GM12801 (cell line): ENCODE results near the gene TIGD4.

ENCODE experiments used
- TF ChIP-seq, protein P1 (sequence below): IDR thresholded peaks from one replicate; pipeline ENCODE4 v1.5.1; 2011; ENCODE audit warnings: control low read depth; ENCODE audit not compliant: insufficient read length; ENCODE audit errors: extremely low read depth

The TIGD4 gene

GRCh38 chr4:152817331-152817730 is 37.8 kb upstream of the TIGD4 start:
- TF ChIP-seq, protein P1, sequence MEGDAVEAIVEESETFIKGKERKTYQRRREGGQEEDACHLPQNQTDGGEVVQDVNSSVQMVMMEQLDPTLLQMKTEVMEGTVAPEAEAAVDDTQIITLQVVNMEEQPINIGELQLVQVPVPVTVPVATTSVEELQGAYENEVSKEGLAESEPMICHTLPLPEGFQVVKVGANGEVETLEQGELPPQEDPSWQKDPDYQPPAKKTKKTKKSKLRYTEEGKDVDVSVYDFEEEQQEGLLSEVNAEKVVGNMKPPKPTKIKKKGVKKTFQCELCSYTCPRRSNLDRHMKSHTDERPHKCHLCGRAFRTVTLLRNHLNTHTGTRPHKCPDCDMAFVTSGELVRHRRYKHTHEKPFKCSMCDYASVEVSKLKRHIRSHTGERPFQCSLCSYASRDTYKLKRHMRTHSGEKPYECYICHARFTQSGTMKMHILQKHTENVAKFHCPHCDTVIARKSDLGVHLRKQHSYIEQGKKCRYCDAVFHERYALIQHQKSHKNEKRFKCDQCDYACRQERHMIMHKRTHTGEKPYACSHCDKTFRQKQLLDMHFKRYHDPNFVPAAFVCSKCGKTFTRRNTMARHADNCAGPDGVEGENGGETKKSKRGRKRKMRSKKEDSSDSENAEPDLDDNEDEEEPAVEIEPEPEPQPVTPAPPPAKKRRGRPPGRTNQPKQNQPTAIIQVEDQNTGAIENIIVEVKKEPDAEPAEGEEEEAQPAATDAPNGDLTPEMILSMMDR: no peak

DNA sequence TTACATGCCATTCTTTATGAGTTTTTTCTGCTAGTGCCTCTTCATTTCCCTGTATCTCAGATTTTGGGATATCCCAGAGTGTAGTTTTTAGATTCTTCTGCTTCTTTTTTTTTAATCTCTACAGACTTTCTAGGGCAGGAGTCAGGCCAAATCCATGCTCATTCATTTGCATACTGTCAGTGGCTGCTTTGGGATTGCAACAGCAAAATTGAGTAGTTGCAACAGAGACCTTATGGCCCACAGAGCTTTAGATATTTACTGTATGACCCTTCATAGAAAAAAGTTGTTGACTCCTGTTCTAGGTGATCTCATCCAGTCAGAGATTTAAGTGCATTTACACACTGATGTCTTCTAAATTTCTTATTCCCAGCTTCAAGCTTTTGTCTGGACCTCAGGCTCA is 35.5 kb upstream of the TIGD4 start:
- TF ChIP-seq, protein P1: no peak

GRCh38 chr4:152810715-152811287 is 31.3 kb upstream of the TIGD4 start:
- TF ChIP-seq, protein P1: no peak

GRCh38 chr4:152808670-152809069 is 29.1 kb upstream of the TIGD4 start:
- TF ChIP-seq, protein P1: no peak

DNA sequence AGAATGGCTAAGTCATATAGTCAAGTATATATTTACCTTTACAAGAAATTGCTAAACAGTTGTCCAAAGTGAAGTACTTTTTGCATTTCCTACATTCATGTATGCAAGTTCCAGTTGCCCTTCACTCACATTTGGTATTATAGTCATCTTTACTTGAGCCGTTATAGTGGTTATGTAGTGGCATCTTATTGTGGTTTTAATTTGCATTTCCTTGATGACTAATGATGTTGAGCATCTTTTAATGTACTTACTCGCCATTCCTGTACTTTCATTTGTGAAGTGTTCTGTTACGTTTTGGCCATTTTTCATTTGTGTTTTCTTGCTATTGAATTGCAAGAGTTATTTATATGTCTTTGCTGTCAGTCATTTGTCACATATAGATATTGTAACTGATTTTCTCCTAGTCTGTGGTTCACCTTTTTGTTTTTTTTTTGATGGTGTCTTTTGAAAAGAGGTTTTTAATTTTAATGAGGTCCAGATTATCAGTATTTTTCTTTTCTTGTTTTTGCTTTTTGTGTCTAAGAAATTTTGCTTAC is 27.8 kb upstream of the TIGD4 start:
- TF ChIP-seq, protein P1: no peak

DNA sequence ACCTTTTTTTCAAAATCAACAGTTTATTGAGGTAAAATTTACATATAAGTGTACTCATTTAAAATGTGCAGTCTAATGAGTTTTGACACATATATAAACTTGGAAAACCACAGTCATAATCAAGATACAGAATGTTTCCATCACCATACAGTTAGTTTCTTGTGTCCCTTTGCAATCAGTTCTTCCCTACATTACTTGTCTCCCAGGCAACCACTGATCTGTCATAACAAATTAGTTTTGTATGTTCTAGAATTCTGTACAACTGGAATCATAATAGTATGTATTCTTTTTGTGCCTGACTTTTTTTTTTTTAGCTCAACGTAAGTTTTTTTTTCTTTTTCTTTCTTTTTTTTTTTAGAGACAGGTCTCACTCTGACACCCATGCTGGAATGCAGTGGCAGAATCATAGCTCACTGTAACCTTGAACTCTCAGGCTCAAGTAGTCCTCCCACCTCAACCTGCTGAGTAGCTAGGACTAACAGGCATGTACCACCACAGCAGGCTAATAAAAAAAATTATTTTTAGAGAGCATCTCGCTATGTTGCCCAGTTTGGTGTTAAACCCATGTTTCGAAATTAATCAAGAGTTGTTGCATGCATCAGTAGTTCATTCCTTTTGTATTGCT is 27.1 kb upstream of the TIGD4 start:
- TF ChIP-seq, protein P1: no peak

DNA sequence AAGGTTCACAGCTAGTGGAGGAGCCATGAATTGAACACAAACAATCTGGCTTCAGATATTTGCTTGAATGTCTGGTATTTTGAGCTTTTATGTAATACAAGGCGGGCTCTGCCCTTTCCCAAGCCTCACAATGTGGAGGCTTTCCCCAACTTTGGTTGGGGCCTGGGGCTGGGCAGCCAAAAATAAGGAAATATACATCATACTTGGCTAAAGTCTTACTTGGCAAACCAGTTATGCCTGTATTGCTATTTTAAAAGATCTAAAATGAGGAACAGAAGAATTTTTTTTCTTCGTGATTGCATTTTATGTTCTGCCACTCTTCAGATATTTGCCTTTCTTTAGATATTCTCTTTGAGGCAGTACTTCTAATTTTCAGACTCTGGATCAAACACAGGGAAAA is 26.3 kb upstream of the TIGD4 start:
- TF ChIP-seq, protein P1: no peak
